NCI-H82 treated with DMSO at 0.1 percent for 48 hours (cell line): Measurements from ENCODE around the gene SLC1A3.
"Not testable (repeated sequence)": the region's sequence is repeated elsewhere in the genome, so short reads cannot be mapped to it uniquely, and the experiment has no call there.

Source experiments
- DNase-seq: peaks from one replicate; lab custom pipeline; 2025; ENCODE audit not compliant: unreplicated experiment; lab: John Stamatoyannopoulos, UW

Gene SLC1A3

DNA sequence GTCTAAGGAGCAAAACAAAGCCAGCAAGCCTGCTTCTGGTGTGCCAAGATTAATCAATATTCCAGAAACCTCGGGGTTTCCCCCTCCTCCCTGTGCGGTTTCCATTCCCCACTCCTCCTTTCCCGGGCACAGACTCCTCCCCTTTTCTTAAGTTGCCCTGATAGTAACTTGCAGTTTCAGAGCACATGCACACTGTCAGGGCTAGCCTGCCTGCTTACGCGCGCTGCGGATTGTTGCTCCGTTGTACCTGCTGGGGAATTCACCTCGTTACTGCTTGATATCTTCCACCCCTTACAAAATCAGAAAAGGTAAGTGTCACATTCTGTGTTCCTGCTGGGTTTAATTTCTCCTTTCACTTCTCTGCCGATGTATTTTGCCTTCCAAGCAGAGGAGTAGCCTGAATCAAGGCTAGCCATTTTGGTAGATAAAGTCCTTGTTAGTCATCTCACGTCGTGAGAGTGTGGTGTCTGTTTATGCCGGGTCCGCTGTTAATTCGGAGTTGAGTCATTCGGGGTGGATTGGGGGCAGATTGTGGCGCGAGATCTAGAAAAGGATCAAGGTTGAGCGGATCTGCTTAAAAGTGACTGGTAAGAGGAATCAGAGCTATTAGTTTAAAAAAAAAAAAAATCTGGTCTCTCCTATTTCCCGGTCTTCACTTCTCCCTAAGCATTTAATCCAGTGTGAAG, at the start of gene SLC1A3:
TSS of gene SLC1A3 (plus strand) at position 179 of the 686 bp plus-strand sequence. CDS start 1,818 bp downstream, outside the sequence.
- peak; percentile 71 for DNase-seq

DNA sequence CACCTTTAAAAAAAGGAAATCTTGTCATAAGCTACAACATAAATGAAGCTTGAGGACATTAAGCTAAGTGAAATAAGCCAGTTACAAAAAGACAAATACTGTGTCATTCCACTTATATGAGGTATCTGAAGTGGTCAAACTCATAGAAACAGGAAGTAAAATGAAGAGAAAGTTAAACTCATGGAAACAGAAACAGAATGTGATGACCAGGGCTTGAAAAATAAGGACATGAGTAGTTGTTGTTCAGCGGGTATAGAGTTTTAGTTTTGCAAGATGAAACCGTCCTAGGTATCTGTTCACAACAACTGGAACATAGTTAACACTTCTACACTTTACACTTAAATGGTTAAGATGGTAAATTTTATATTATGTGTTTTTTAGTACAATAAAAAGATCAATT, 47.8 kb upstream of the SLC1A3 start:
- no peak for DNase-seq

DNA sequence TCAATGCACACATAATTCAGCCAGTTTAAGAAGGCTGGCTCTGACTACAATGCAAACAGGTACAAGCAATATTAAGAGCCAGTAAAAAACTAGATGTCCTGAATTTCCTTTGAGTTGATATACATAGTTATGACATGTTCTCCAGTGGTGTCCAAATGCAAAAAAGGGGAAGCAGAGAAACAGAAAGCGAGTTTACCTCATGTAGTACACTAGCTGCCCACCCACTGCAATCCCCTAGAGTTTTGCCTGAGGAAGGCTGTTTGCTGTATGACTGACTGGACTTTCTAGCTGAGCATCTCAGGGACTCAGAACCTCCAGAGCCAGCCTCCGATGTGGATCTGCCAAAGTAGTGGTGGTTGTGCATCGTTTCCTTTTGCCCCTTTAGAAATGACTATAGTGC, 44.8 kb upstream of the SLC1A3 start:
- DNase-seq, result no peak

DNA sequence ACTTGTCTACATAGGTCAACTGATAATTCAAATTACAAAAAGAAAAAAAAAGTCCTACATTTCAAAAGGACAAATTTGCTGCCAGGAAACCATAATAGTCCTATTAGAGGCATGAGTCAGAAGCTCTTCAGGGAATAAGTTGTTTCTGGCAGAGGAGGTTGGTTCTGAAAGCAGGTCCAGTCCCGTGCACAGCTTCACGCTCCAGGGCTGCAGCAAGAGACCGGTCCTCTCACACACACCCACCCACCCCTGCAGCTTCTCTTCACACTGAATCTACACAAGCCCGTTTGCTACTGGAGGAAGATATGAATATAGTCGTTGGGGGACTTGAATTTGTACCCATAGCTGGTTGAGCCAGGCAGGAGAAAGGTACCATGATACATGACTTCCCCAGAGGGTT, 36.9 kb upstream of the SLC1A3 start:
- DNase-seq, result no peak

DNA sequence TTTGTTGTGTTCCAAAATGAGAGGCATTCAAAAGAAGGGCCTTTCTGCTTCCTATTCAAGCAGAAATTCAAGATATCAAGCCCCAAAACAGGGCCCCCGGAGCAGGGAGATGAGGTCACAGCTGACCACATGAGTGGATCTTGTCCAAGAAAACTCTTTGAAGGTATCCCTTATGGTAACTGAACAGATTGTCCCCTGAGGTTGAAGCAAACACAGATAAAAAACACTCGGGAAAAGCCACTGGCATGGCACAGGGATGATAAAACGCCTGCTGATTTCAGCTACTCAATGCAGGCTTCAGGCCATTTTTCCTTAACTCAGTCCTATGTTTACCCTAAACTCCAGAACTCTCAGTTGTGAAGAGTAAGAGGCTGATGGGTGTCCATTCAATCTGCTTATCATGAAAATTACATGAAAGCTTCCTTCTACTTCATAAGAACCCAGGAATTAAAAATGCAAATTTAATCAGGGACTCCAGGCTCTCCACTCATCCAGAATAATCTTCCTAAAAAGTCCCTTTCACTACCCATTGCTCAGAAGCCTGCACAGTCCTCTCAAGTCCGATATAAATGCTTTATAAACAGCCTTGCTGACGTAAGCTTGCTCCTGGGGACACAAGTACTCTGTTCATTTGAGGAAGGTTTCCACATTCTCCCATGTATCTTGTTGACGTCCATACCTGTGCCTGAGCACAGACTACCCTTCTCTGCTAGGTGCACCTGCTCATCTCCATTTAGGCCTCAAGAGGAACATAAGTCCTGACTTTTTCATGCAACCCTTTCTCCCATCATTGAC, 35.9 kb upstream of the SLC1A3 start:
- DNase-seq, result no peak

DNA sequence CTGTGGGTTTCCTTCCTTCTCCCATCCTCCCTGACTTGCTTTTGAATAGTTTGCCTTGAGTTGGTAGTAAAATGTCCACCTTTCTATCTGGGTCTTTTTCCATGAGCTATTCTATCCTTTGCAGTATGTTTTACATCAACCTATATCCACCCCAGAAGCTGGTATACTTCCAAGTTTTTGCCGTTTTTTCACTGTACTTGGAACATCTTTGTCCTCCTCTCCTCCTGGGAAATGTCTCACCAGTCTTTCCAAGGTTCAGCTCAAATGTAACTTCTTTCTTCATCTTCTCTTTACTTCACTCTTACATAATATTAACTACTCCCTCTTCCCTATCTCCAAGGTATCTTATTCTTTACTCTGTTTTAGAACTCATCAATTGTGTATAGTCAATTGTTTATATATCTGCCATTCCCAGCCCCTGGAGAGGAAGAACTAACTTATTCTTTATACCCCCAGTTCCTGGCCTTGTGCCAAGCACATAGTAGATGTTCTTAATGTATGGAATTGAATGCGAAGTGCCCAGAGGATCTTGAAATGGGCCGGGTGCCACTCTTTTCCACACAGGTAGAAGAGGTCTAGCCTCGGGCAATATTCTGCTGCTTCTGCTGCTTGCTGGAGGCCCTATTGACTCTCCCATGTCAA, 34.9 kb upstream of the SLC1A3 start:
- no peak for DNase-seq

DNA sequence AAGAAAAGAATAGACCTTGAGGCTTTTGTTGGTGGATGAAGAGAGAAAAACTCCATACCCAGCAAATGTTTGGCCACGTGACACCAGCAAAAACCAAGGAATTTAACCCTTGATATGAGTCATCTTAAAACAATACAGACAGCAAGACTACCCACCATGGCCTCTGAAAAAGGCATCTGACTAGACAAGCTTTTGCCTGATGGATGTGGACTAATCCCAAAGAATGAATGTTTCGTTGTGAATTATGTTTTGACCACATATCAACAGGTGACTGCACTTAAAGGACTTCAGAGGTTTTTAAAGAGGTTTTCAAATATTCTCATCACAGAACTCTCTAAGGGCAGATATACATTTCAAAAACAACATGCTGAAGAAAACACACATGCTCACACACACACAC, 33.0 kb upstream of the SLC1A3 start:
- no peak for DNase-seq

DNA sequence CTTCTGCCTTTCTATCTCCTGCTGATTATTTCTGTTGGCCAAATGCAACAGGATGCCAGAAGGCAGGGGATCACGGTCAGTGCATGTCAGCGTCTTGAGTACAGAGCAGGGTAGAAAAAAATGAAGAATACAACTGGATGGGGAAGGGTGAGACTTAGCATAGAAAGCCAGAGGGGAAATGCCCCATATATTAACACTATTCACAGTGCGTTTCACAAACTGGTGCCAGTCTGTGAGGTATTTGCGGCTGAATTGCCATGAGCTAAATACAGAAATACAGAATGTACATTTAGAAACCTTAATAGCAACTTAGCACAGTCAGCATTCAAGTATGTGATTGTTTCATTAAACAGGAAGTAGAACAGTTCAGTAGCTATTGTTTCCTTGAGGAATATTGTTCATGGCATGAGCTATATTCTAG, 31.0 kb upstream of the SLC1A3 start:
- no peak for DNase-seq

DNA sequence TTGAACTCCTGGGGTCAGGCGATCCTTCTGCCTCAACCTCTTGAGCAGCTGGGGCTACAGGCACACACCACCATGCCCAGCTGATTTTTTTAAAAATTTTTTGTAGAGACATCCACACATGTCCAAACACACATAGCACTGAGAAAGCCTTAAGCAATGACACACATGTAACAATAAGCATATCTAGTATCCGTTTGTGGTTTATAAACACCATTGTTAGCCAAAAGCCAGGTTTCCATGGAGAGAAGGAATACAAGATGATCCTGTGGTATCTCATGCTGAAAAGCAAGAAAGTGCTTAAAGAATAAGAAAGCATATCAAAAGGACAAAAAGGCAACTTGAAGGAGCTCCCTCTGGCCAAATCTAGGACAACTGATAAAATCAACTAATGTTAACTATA, 29.7 kb upstream of the SLC1A3 start:
- no peak for DNase-seq

DNA sequence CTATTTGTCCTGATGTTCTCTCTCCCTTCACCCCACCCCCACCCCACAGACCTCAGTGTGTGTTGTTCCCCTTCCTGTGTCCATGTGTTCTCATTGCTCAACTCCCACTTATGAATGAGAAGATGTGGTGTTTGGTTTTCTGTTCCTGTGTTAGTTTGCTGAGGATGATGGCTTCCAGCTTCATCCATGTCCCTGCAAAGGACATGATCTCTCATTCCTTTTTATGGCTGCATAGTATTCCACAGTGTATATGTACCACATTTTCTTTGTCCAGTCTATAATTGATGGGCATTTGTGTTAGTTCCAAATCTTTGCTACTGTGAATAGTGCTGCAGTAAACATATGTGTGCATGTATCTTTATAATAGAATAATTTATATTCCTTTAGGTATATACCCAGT, 26.5 kb upstream of the SLC1A3 start:
- not testable (repeated sequence) for DNase-seq

DNA sequence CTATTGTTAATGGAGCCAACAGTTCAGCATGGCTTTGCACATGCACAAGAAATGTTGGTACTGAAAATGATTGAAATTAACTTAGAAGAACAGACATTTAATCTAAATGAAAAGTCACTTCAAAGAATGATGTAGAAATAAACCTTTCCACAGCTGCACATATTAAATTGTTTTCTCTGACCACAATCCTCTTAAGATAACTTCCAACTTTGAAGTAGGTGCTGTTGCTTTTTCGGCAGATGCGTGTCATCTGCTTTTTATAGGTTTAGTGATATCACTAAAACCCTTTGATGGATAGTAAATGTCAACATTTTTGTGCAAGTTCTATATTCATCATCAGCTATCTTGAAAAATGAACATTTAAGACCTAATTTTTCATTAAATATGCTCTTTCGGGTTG, 25.3 kb upstream of the SLC1A3 start:
- no peak for DNase-seq

DNA sequence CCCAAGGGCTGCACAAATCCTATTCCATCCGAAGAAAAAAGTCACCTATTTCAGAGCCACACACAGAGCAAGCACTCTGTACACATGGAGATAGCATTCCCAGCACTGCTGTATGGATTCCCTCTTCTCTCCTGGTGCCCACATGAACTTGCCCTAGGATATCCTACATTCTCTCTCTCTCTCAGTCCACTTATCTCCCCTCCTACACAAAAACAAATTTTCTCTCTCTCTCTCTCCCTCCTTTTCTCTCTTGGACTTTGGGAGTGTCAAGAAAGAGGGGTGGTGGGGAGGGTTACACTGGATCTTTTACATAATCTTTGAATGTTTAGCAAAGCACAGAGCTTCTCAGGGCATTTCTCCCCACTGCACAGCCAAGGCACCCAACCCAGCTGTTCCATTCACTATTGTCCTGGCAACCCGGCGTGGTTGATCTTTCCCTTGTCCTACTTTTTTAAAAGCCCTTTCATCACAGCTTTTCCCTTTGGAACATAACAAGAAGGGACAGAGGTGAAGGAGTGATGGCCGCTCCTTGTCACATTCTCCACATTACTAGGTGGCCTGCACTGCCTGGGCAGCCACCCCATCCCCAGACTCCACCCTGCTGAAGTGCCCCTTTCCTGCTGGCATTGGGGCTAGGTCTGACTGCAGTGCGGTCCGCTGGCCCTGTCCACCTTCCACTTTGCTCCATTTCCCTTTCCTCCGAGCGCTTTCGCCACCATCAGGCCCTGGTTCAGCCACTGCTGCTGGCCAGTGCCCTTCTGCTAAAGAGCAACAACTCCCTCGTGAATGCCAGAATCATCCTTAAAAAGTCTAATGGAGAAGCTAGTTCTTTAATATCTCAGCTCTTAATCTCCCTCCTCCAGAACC, 22.2 kb upstream of the SLC1A3 start:
- DNase-seq, result no peak

DNA sequence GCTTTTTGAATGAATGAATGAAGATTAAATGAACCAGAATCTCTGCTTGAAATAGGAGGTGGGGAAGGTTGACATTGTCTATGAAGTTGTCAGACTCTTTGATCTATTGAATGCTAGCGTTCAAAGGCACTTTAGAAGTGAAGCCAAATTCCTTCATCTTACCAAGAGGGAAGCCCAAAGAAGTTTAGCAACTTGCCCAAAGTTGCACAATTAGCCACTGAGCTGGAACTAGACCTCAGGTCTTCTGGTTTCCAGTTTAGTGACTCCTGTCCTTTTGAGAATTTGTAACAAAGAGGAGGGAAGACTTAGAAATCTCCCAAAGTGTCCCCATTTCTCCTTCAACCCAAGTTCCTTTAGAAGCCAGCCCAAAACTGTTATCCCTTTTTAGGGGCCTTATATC, 20.7 kb upstream of the SLC1A3 start:
- DNase-seq, result no peak

DNA sequence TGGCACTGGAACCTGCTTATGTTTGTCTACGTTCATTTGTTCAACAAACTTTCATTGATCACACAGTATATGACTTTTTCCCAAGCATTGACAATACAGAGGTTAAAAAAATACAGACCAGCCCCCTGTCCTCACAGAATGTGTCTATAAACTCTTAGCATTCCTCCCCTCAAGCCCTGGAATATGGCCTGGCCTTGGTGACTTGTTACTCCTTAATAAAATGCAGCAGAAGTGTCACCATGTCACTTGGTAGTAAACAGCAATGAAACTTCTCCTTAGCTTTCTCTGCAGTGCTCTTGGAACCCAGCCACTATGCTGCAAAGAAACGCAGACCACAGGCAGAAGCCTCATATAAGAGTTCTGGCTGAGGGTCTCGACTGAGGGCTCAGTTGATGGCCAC, 19.1 kb upstream of the SLC1A3 start:
- no peak for DNase-seq

DNA sequence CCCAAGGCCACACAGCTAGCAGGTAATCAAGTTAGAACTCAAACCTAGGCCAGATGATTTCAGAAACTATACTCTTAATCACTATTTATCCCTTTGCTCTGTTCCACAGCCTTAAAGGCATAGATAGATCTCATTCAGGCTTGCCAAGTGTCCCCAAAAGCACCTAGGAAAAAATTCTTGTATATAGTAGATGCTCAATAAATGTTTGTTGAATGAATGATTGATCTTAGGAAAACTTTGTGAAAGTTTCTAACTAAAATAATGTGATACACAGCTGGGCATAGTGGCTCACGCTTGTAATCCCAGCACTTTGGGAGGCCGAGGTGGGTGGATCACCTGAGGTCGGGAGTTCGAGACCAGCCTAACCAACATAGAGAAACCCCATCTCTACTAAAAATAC, 16.7 kb upstream of the SLC1A3 start:
- DNase-seq, result not testable (repeated sequence)

DNA sequence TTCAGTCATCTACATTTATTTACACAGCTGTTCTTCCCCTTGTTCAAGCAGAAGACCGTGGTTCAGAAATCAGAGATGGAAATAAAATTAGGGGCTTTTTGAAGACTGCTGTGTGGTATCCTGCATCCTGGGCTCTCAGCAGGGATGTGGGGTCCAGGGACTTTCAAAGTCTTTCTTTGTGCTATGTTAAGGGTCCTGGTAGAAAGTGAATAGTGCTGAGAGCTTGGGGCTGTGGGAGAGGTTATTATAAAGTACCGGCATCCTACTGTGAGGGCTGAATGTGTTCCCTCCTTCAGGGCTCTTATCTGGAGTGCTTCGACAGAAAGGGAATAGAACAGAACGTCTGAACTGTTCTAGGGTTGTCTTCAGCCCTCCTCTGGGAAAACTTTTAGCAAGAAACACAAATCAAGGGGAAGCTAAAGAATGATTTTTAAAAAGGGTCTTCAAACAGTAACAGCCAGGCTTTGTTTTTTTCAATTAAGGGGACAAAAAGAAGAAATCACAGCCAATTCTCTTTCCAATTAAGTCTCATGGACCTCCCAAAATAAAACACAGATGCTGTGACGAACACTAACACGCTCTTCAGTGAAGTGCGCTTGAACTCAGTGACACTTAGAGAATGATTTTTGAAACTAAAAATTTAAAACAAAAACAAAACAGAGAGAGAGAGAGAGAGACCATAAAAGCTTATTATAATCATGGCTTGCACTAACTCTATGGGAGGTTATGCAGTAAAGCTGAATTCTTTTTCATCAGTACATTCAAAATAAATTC, 15.7 kb upstream of the SLC1A3 start:
- no peak for DNase-seq

DNA sequence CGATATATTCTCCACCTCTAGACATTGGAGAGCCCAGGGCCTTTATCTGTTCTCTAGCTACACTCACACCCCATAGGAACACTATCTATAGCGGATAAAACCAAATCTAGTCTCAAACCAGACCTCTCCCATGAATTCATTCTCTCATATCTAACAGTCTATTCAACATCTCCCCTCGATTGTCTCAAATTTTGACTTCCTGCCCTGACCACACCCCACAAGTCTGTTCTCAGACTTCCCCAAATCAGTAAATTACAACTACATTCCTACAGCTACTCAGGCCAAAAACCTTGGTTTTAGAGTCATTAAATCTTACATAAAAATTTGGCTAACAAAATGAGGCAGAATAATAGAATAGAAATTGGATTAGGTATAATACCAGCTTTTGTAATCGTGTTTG, 12.5 kb upstream of the SLC1A3 start:
- DNase-seq, result no peak

DNA sequence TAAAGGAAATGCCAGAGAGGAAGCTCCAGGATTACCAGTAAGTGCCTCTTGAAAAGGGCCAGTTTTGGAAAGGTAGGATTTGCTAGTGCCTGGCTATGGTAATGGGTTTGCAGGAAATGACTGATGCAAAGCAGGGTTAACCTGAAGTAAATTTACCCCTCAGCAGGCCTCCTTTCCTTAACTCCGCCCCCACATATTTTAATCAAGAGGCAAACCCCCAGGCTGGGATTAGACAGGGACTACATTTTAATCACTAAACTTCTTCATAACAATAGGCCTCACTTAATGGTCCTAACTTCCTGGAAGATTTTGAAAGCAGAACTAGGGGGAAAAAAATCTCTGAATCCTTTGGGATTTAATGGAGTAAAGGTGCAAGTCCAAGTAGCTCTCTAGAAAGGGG, 10.2 kb upstream of the SLC1A3 start:
- no peak for DNase-seq

DNA sequence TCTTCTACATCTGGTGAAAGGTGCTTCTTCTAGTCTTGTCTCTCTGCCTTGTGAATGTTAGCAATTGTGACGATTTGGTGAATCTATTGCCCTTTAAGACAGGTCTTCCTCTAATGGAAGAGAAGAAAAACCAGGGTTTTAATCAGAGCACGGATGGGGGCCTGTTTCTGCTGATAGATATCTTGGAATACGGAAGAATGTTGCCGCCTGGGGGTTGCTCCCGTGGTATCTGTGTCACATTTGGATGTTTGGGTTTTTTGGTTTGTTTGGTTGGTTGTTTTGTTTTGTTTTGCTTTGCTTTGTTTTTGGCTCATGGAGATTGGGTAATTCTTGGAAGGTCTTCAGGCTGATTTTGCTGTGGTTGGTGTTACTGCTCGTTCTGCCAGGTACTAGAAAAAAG, 9.7 kb upstream of the SLC1A3 start:
- DNase-seq, result no peak

DNA sequence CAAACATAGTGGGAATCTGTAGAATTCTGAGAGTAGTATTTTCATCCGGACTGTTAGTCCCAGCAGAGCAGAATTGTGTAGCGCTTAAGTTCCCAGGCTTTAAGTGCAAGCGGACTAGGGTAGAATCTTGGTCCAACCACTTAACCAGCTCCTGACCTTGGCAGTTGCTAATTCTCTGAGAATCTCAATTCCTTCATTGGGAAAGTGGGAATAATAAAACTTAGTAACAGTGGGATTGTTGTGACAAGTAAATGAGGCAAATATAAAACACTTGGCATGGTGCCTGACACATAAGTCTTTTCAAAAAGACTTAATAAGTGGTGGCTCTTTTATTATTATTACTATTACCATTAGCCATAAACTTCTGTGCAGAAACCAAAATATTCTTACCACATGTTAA, 8.4 kb upstream of the SLC1A3 start:
- DNase-seq, result no peak
